PFSK-1 (cell line): ENCODE data around the gene DDI2.

ENCODE experiments used
- FOXP2 ChIP-seq: optimal IDR thresholded peaks from 2 replicates; pipeline ENCODE3; 2011; ENCODE audit warnings: borderline replicate concordance, control low read depth, inconsistent platforms; ENCODE audit not compliant: insufficient read depth; ENCODE audit errors: extremely low read length, extremely low read depth
- POLR2AphosphoS5 ChIP-seq: IDR thresholded peaks from 2 replicates; pipeline ENCODE4 v1.6.1; 2012; ENCODE audit warnings: low read depth, mild to moderate bottlenecking, control low read depth, low read length, moderate library complexity
- REST ChIP-seq, 2 experiments: IDR thresholded peaks; 2 replicates each; pipeline versions ENCODE4 v1.6.1 to v1.8.0; 2011 to 2012; ENCODE audit warnings: low read depth in 2 of 2, low read length in 2 of 2, control low read depth in 1 of 2, inconsistent platforms in 1 of 2, mild to moderate bottlenecking in 1 of 2, moderate library complexity in 1 of 2; ENCODE audit not compliant: insufficient read depth in 1 of 2
- SIN3A ChIP-seq: IDR thresholded peaks from 2 replicates; pipeline ENCODE4 v1.6.1; 2012; ENCODE audit warnings: mild to moderate bottlenecking, low read length, moderate library complexity, borderline replicate concordance; ENCODE audit not compliant: insufficient read depth
- TAF1 ChIP-seq: IDR thresholded peaks from 2 replicates; pipeline ENCODE4 v1.6.1; 2012; ENCODE audit warnings: low read length, control low read depth, borderline replicate concordance; ENCODE audit not compliant: insufficient read depth

The DDI2 gene

GRCh38 chr1:15573477-15573876, 43.8 kb upstream of the DDI2 start:
- TF ChIP-seq TAF1 = no peak
- no peak for TF ChIP-seq FOXP2
- no peak for TF ChIP-seq POLR2AphosphoS5
- TF ChIP-seq REST (IDR thresholded peaks at IDR 0.05; ENCODE audit: insufficient read depth in 1 of 2, low read depth in 2 of 2, low read length in 2 of 2) = no peak
- no peak for TF ChIP-seq SIN3A

- TF ChIP-seq REST (IDR thresholded peaks at IDR 0.05; ENCODE audit: insufficient read depth in 1 of 2, low read depth in 2 of 2, low read length in 2 of 2) (no peak), FOXP2 (no peak), SIN3A (no peak), POLR2AphosphoS5 (no peak), TAF1 (no peak)
These were observed 42.5 kb upstream of the DDI2 start for GRCh38 chr1:15574741-15575140.

- TF ChIP-seq REST (IDR thresholded peaks at IDR 0.05; ENCODE audit: insufficient read depth in 1 of 2, low read depth in 2 of 2, low read length in 2 of 2) (no peak), POLR2AphosphoS5 (no peak), SIN3A (no peak), FOXP2 (no peak), TAF1 (no peak)
These were observed 41.6 kb upstream of the DDI2 start for GRCh38 chr1:15575549-15576150.

GRCh38 chr1:15577691-15578090, 39.6 kb upstream of the DDI2 start:
- TF ChIP-seq FOXP2 = no peak
- no peak for TF ChIP-seq REST (IDR thresholded peaks at IDR 0.05; ENCODE audit: insufficient read depth in 1 of 2, low read depth in 2 of 2, low read length in 2 of 2)
- TF ChIP-seq POLR2AphosphoS5 = no peak
- no peak for TF ChIP-seq SIN3A
- no peak for TF ChIP-seq TAF1

- no peak for TF ChIP-seq FOXP2
- no peak for TF ChIP-seq SIN3A
- TF ChIP-seq POLR2AphosphoS5 = no peak
These were observed 38.2 kb upstream of the DDI2 start for GRCh38 chr1:15578921-15579682.
